ENCODE data around the gene VPS35L. TPM values are rescaled to one million over a fixed set of nuclear protein-coding genes. Genes with fewer than 3 reads are reported as not detected.

Gene VPS35L
- polyA plus RNA-seq, 4 donors: 15.1 to 53.4 (median 27.2) TPM

DNA sequence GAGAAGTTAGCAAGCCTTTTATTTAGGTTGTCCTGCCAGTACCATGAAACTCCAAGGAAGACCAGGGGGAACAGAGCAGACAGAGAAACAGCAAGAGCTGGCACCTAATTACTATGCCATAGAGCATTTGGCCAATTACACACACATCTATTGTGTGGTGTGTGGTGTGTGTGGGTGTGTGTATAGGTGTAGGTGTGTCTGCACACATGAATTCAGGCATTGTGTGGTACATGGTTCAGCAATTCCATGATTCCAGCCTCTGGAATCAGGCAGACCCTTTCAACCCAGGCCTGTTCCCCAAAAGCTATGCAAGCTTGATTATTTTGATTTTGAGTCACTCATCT lies 188.3 kb downstream of the VPS35L start:
- H3K4me1 ChIP-seq (ENCODE audit: control insufficient read depth in 3 of 3, insufficient read depth in 2 of 3, low read depth in 1 of 3, low read length in 2 of 3): peaks cover 0 to 25% (median 3%) of the 10 kb centered on the region in 3 donors
- peak overlapping the region in 1 of 3 donors; percentile 70 for H3K27ac ChIP-seq (ENCODE audit: low read depth in 1 of 3, low read length in 2 of 3)
- H3K27me3 ChIP-seq (ENCODE audit: control insufficient read depth in 3 of 3, insufficient read depth in 3 of 3, low read length in 3 of 3): no peaks in the 10 kb centered on the region
- H3K36me3 ChIP-seq (ENCODE audit: control insufficient read depth in 3 of 3, insufficient read depth in 2 of 3, low read depth in 1 of 3, low read length in 3 of 3): peaks cover 0 to 5% (median 0%) of the 10 kb centered on the region in 3 donors
- H3K4me3 ChIP-seq (ENCODE audit: low read depth in 1 of 3, low read length in 3 of 3): no peak overlapping the region
- DNase-seq (no peak), FAIRE-seq (no peak)
- no peaks in the 10 kb centered on the region for H3K9me3 ChIP-seq (ENCODE audit: control insufficient read depth in 2 of 2, insufficient read depth in 1 of 2, low read depth in 1 of 2, low read length in 1 of 2)

DNA sequence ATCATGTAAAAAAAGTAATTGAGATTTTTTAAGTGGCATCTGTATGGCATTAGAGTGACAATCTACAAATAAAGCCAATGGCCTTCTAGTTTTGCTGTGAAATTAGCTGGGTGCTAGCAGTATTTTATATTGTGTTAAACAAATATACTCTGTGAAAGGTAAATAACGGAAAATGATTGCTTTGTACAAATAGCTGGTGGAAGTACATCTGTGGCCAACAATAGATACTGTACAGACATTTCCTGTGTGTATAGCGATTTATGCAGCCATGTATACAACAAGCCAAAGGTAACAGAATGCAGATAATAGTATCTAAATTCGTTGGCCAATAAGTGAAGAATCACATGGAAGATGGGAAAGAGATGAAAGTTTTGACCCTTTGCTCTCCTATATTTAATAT lies 189.2 kb downstream of the VPS35L start:
- FAIRE-seq: no peak
- 64 to 69% (median 66%) methylated on average over 3 of the region's 3 CpGs for WGBS, 3 donors
- H3K36me3 ChIP-seq (ENCODE audit: control insufficient read depth in 3 of 3, insufficient read depth in 2 of 3, low read depth in 1 of 3, low read length in 3 of 3): no peaks in the 10 kb centered on the region
- DNase-seq: peak in 1 of 2 donors; percentile 2
- peaks cover 0 to 25% (median 3%) of the 10 kb centered on the region in 3 donors for H3K4me1 ChIP-seq (ENCODE audit: control insufficient read depth in 3 of 3, insufficient read depth in 2 of 3, low read depth in 1 of 3, low read length in 2 of 3)
- no peaks in the 10 kb centered on the region for H3K9me3 ChIP-seq (ENCODE audit: control insufficient read depth in 2 of 2, insufficient read depth in 1 of 2, low read depth in 1 of 2, low read length in 1 of 2)
- no peak overlapping the region for H3K4me3 ChIP-seq (ENCODE audit: low read depth in 1 of 3, low read length in 3 of 3)
- H3K27ac ChIP-seq (ENCODE audit: low read depth in 1 of 3, low read length in 2 of 3): no peak overlapping the region
- H3K27me3 ChIP-seq (ENCODE audit: control insufficient read depth in 3 of 3, insufficient read depth in 3 of 3, low read length in 3 of 3): no peaks in the 10 kb centered on the region

DNA sequence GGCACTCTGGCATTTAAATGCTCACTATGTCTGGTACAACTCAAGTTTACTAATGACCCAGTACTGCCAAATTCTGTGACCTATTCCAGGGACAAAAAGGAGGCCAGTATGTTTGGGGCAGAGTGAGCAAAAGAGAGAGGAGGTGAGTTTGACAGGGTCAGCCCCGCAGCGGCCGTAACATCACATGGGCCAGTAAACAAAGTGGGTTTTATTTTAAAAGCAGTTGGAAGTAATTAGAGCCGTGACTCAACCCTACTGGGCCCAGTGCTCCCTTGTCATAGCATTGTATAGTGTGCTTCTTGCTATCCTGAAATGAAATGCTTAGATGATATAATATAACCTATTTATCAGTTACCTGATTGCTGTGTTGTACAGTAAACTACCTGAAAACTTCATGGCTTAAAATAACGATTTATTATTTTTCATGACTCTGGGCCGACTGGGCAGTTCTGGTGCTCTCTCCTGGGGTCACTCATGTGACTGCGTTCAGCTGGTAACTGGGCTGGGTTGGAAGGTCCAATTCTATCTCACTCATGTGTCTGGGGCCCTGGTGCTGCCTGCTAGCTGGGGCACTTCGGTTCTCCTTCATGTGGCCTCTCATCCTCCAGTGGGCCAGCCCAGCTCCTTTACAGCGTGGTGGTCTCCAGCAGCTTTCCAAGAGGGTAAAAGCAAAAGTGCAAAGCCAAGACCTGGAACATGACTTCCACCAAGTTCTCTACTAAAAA lies 189.9 kb downstream of the VPS35L start:
- 75 to 87% (median 86%) methylated on average over 9 of the region's 9 CpGs for WGBS, 3 donors
- peak in 1 of 2 donors; percentile 50 for DNase-seq
- H3K27me3 ChIP-seq (ENCODE audit: control insufficient read depth in 3 of 3, insufficient read depth in 3 of 3, low read length in 3 of 3): no peaks in the 10 kb centered on the region
- H3K36me3 ChIP-seq (ENCODE audit: control insufficient read depth in 3 of 3, insufficient read depth in 2 of 3, low read depth in 1 of 3, low read length in 3 of 3): no peaks in the 10 kb centered on the region
- FAIRE-seq: no peak
- H3K4me3 ChIP-seq (ENCODE audit: low read depth in 1 of 3, low read length in 3 of 3): no peak overlapping the region
- no peaks in the 10 kb centered on the region for H3K9me3 ChIP-seq (ENCODE audit: control insufficient read depth in 2 of 2, insufficient read depth in 1 of 2, low read depth in 1 of 2, low read length in 1 of 2)
- H3K27ac ChIP-seq (ENCODE audit: low read depth in 1 of 3, low read length in 2 of 3): no peak overlapping the region
- peaks cover 0 to 25% (median 3%) of the 10 kb centered on the region in 3 donors for H3K4me1 ChIP-seq (ENCODE audit: control insufficient read depth in 3 of 3, insufficient read depth in 2 of 3, low read depth in 1 of 3, low read length in 2 of 3)

DNA sequence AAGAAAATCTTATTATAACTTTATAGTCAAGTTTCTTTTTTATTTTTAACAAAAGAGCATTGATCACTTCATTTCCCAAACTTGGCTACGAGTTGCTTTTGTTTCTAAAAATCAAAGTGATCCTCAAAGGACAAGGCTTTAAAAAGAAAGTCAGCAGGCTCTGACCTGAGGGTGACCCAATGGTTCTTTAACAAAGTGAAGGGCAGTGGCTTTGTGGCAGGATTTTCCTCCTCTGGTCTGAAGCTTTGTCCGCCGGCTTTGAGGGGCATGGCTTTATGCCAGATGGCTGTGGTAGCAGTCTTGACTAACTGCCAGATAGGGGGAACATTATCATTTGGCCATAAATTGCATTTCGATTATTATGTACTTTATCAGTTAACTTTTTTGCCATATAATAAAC lies 191.1 kb downstream of the VPS35L start:
- H3K4me3 ChIP-seq (ENCODE audit: low read depth in 1 of 3, low read length in 3 of 3): no peak overlapping the region
- H3K36me3 ChIP-seq (ENCODE audit: control insufficient read depth in 3 of 3, insufficient read depth in 2 of 3, low read depth in 1 of 3, low read length in 3 of 3): no peaks in the 10 kb centered on the region
- FAIRE-seq (no peak), DNase-seq (no peak)
- no peaks in the 10 kb centered on the region for H3K27me3 ChIP-seq (ENCODE audit: control insufficient read depth in 3 of 3, insufficient read depth in 3 of 3, low read length in 3 of 3)
- WGBS, 3 donors: 31 to 38% (median 32%) methylated on average over 4 of the region's 4 CpGs
- no peak overlapping the region for H3K27ac ChIP-seq (ENCODE audit: low read depth in 1 of 3, low read length in 2 of 3)
- peaks cover 0 to 25% (median 3%) of the 10 kb centered on the region in 3 donors for H3K4me1 ChIP-seq (ENCODE audit: control insufficient read depth in 3 of 3, insufficient read depth in 2 of 3, low read depth in 1 of 3, low read length in 2 of 3)
- H3K9me3 ChIP-seq (ENCODE audit: control insufficient read depth in 2 of 2, insufficient read depth in 1 of 2, low read depth in 1 of 2, low read length in 1 of 2): no peaks in the 10 kb centered on the region

DNA sequence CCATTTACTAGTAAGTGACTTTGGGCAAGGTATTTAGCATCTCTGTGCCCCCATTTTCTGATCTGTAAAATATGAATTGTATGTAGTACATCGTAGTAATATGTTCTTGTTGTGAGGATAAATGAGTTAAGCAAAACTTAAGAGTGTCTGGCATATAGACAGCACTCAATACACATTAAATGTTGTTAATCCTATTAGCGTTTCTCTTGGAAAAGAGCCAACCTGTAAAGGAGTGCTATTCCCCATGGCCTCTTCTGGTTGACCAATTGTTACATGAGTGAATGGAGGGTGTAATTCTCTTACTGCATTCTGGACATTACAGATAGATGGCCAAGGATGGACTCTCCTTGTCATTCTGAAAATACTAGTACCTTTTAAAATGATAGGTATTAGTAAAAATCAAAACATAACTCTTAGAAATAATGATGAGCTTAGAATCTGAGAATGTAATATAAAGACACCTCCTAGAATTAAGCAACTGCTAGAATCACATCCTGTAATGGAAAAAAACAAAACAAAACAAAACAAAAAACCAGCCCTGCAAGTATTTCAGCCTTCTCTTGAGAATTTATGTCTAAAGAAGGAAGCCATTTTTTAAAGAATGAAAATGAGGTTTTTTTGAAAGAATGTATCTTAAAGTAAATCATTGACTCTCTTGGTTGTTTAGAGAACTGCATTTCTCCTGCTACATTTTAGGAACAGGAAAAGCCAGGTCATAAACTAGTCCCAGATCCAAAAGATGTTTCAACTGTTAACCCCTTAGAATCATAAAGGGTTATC lies 193.1 kb downstream of the VPS35L start:
- 45 to 57% (median 52%) methylated on average over 2 of the region's 2 CpGs for WGBS, 3 donors
- H3K27ac ChIP-seq (ENCODE audit: low read depth in 1 of 3, low read length in 2 of 3): no peak overlapping the region
- no peaks in the 10 kb centered on the region for H3K27me3 ChIP-seq (ENCODE audit: control insufficient read depth in 3 of 3, insufficient read depth in 3 of 3, low read length in 3 of 3)
- H3K4me1 ChIP-seq (ENCODE audit: control insufficient read depth in 3 of 3, insufficient read depth in 2 of 3, low read depth in 1 of 3, low read length in 2 of 3): peaks cover 0 to 23% (median 3%) of the 10 kb centered on the region in 3 donors
- no peak overlapping the region for H3K4me3 ChIP-seq (ENCODE audit: low read depth in 1 of 3, low read length in 3 of 3)
- FAIRE-seq (no peak), DNase-seq (no peak)
- no peaks in the 10 kb centered on the region for H3K9me3 ChIP-seq (ENCODE audit: control insufficient read depth in 2 of 2, insufficient read depth in 1 of 2, low read depth in 1 of 2, low read length in 1 of 2)
- H3K36me3 ChIP-seq (ENCODE audit: control insufficient read depth in 3 of 3, insufficient read depth in 2 of 3, low read depth in 1 of 3, low read length in 3 of 3): no peaks in the 10 kb centered on the region

DNA sequence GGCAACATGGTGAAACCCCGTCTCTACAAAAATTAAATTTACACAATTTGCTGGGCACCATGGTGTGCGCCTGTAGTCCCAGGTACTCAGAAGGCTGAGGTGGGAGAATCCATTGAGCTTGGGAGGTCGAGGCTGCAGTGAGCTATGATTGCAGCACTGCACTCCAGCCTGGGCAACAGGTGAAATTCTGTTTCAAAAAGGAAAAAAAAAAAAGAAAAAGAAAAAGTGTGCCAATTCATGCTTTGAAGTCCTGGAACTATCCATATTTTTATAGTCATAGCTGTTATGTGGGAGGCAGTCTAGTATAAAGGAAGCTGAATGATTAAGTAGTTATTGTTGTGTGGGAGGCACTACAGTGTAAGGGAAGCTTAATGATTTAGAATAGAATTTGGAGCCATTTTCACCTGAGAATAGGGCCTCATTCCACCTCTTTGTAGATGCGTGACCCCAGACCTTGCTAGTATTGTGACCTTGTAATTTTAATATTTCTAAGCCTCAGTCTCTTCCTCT lies 194.1 kb downstream of the VPS35L start:
- 84 to 90% (median 88%) methylated on average over 4 of the region's 4 CpGs for WGBS, 3 donors
- Histone ChIP-seq H3K9me3 (ENCODE audit: control insufficient read depth in 2 of 2, insufficient read depth in 1 of 2, low read depth in 1 of 2, low read length in 1 of 2) (no peaks in the 10 kb centered on the region), H3K4me1 (ENCODE audit: control insufficient read depth in 3 of 3, insufficient read depth in 2 of 3, low read depth in 1 of 3, low read length in 2 of 3) (peaks cover 0 to 25% (median 0%) of the 10 kb centered on the region in 3 donors), H3K27ac (ENCODE audit: low read depth in 1 of 3, low read length in 2 of 3) (no peak overlapping the region), H3K4me3 (ENCODE audit: low read depth in 1 of 3, low read length in 3 of 3) (no peak overlapping the region), H3K27me3 (ENCODE audit: control insufficient read depth in 3 of 3, insufficient read depth in 3 of 3, low read length in 3 of 3) (no peaks in the 10 kb centered on the region), H3K36me3 (ENCODE audit: control insufficient read depth in 3 of 3, insufficient read depth in 2 of 3, low read depth in 1 of 3, low read length in 3 of 3) (no peaks in the 10 kb centered on the region)
- FAIRE-seq: no peak
- DNase-seq: no peak

Other genes with a start within 250 kb of the VPS35L start
- gene TMC5, start 137.8 kb upstream of the VPS35L start, polyA plus RNA-seq: 10 to 100 TPM; 35.2 to 91.6 (median 72.2) TPM
- gene GDE1, start 33.6 kb upstream of the VPS35L start, polyA plus RNA-seq: 10 to 100 TPM; 29.7 to 70.8 (median 38.9) TPM
- 10 to 100 TPM in 1 of 4 donors, 1 to 10 TPM in 3; 2.0 to 16.7 (median 4.0) TPM for gene CCP110, start 31.8 kb upstream of the VPS35L start, polyA plus RNA-seq
- gene KNOP1, start 162.5 kb downstream of the VPS35L start, polyA plus RNA-seq: 10 to 100 TPM in 2 of 4 donors, 1 to 10 TPM in 2; 9.6 to 29.6 (median 14.1) TPM
- 10 to 100 TPM in 1 of 4 donors, 1 to 10 TPM in 3; 1.1 to 12.6 (median 5.1) TPM for gene IQCK, start 162.6 kb downstream of the VPS35L start, polyA plus RNA-seq